HEK293T (cell line): ENCODE measurements around the gene FAM209A.

Experiments used
- ARNT ChIP-seq: fragments of 450-650 bp; IDR thresholded peaks from 2 replicates; pipeline ENCODE4 v1.6.1; 2017; ENCODE audit warnings: mild to moderate bottlenecking
- CTBP1 ChIP-seq: fragments of 450-650 bp; IDR thresholded peaks from 2 replicates; pipeline ENCODE4 v1.6.1; 2016; ENCODE audit warnings: borderline replicate concordance
- ELF4 ChIP-seq: fragments of 450-650 bp; IDR thresholded peaks from 2 replicates; pipeline ENCODE4 v1.6.1; 2017; ENCODE audit warnings: antibody characterized with exemption
- FOXK2 ChIP-seq: fragments of 450-650 bp; IDR thresholded peaks from 2 replicates; pipeline ENCODE4 v1.6.1; 2016; ENCODE audit warnings: mild to moderate bottlenecking
- FOXM1 ChIP-seq: fragments of 450-650 bp; IDR thresholded peaks from 2 replicates; pipeline ENCODE4 v1.6.1; 2017; ENCODE audit warnings: mild to moderate bottlenecking, borderline replicate concordance
- LEF1 ChIP-seq: fragments of 450-650 bp; IDR thresholded peaks from 2 replicates; pipeline ENCODE4 v1.6.1; 2017; ENCODE audit warnings: mild to moderate bottlenecking, borderline replicate concordance
- PKNOX1 ChIP-seq: fragments of 450-650 bp; IDR thresholded peaks from 2 replicates; pipeline ENCODE4 v1.6.1; 2016
- SP1 ChIP-seq: fragments of 450-650 bp; IDR thresholded peaks from 2 replicates; pipeline ENCODE4 v1.6.1; 2017
- TARDBP ChIP-seq: fragments of 450-650 bp; IDR thresholded peaks from 2 replicates; pipeline ENCODE4 v1.6.1; 2016
- ZNF384 ChIP-seq: fragments of 450-650 bp; IDR thresholded peaks from 2 replicates; pipeline ENCODE4 v1.6.1; 2016

- TF ChIP-seq ZNF384 (no peak), SP1 (no peak), ARNT (no peak), ELF4 (no peak), TARDBP (no peak), FOXK2 (no peak), LEF1 (no peak), PKNOX1 (no peak), FOXM1 (no peak), CTBP1 (no peak)
Observed at GRCh38 chr20:56518721-56519398, 5.7 kb upstream of the FAM209A start.
